NCI-H1694 treated with DMSO at 0.1 percent for 48 hours (cell line): ENCODE results near the gene AK8.
A peak's percentile ranks its signal among the peaks of the same experiment; 100 is the strongest.

Experiments used
- DNase-seq: peaks from one replicate; lab custom pipeline; 2025; lab: John Stamatoyannopoulos, UW

AK8 gene

GRCh38 chr9:132877824-132878694 lies at the start of gene AK8:
Gene AK8, minus strand, starts transcription at chr9:132878284. Its CDS starts 29 bp downstream, at chr9:132878255.
- DNase-seq, result peak; percentile 24

- DNase-seq, result no peak
Observed at GRCh38 chr9:132927704-132928103, 49.6 kb upstream of the AK8 start.

- no peak for DNase-seq
Observed at GRCh38 chr9:132923346-132923902, 45.3 kb upstream of the AK8 start.

- DNase-seq, result no peak
Observed at GRCh38 chr9:132919614-132920268, 41.7 kb upstream of the AK8 start.

- no peak for DNase-seq
Observed at GRCh38 chr9:132914924-132915323, 36.8 kb upstream of the AK8 start.

- no peak for DNase-seq
Observed at GRCh38 chr9:132912131-132912530, 34.0 kb upstream of the AK8 start.

- DNase-seq, result no peak
Observed at GRCh38 chr9:132910376-132910775, 32.3 kb upstream of the AK8 start.

GRCh38 chr9:132909311-132909710 lies 31.2 kb upstream of the AK8 start:
- no peak for DNase-seq

- no peak for DNase-seq
Observed at GRCh38 chr9:132908635-132909034, 30.6 kb upstream of the AK8 start.

GRCh38 chr9:132905726-132906125 lies 27.6 kb upstream of the AK8 start:
- DNase-seq, result no peak

GRCh38 chr9:132903574-132904492 lies 25.7 kb upstream of the AK8 start:
- no peak for DNase-seq

- DNase-seq, result peak; percentile 75
Observed at GRCh38 chr9:132901858-132902831, 24.1 kb upstream of the AK8 start.

GRCh38 chr9:132898051-132898450 lies 20.0 kb upstream of the AK8 start:
- DNase-seq, result peak; percentile 82

GRCh38 chr9:132896906-132897305 lies 18.8 kb upstream of the AK8 start:
- peak; percentile 4 for DNase-seq

- DNase-seq, result no peak
Observed at GRCh38 chr9:132896264-132896663, 18.2 kb upstream of the AK8 start.

- DNase-seq, result no peak
Observed at GRCh38 chr9:132894862-132895835, 17.1 kb upstream of the AK8 start.

- DNase-seq, result peak; percentile 75
Observed at GRCh38 chr9:132894346-132894745, 16.3 kb upstream of the AK8 start.

GRCh38 chr9:132892400-132892799 lies 14.3 kb upstream of the AK8 start:
- no peak for DNase-seq

- no peak for DNase-seq
Observed at GRCh38 chr9:132888151-132888550, 10.1 kb upstream of the AK8 start.
